Hematopoietic multipotent progenitor cell (in vitro differentiated cells): Measurements from ENCODE around the gene GGN. TPM values are rescaled to one million over a fixed set of nuclear protein-coding genes. Genes with fewer than 3 reads are reported as not detected.
A peak's percentile ranks its signal among the peaks of the same experiment; 100 is the strongest.
"Not testable (repeated sequence)": the region's sequence is repeated elsewhere in the genome, so short reads cannot be mapped to it uniquely, and the experiment has no call there.

Source experiments
- DNase-seq, 3 donors: peaks; one replicate each; pipeline ENCODE4 v3.0.0-alpha.2; 2011 to 2015; ENCODE audit warnings: low read depth in 2 of 3, low spot score in 2 of 3
- total RNA-seq: library from RNA; depleted of rRNA; stranded (reverse); fragments of >200 nt; gene quantifications from one replicate; pipeline ENCODE4 v1.2.3, GENCODE V29; 2012

Gene GGN
- total RNA-seq, 1 donor: under 0.01 TPM

DNA sequence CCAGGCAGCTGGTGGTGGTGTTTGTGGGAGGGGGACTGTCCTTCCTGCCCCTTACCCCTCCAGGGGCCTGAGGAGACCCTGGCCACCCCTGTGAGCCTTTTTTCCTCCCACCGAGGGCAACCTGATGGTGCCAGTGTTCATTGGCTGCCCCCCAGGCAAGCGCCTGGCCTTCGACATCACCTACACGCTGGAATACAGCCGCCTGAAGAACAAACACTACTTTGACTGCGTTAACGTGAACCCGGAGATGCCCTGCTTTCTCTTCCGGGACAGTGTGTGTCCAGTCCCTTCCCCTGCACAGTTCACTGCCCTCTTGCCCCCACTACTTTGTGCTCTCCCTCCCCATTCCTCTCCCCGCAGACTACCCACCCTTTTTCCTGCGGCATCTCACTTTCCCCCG lies 20.8 kb downstream of the GGN start:
- DNase-seq: no peak

DNA sequence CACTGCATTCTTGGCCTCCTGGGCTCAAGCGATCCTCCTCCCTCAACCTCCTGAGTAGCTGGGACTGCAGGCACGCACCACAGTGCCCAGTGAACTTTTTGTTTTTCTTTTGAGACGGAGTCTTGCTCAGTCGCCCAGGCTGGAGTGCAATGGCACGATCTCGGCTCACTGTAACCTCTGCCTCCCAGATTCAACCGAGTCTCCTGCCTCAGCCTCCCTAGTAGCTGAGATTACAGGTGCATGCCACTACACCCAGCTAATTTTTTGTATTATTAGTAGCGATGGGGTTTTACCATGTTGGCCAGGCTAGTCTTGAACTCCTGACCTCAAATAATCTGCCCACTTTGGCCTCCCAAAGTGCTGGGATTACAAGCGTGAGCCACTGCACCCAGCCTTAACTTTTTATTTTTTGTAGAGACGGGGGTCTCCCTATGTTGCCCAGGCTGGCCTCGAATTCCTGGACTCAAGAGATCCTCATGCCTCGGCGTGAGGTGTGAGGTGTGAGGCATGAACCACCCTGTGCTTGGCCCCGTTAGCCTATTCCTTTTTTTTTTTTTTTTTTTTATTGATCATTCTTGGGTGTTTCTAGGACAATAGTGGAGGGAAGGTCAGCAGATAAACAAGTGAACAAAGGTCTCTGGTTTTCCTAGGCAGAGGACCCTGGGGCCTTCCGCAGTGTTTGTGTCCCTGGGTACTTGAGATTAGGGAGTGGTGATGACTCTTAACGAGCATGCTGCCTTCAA lies 24.7 kb downstream of the GGN start:
- not testable (repeated sequence) for DNase-seq

DNA sequence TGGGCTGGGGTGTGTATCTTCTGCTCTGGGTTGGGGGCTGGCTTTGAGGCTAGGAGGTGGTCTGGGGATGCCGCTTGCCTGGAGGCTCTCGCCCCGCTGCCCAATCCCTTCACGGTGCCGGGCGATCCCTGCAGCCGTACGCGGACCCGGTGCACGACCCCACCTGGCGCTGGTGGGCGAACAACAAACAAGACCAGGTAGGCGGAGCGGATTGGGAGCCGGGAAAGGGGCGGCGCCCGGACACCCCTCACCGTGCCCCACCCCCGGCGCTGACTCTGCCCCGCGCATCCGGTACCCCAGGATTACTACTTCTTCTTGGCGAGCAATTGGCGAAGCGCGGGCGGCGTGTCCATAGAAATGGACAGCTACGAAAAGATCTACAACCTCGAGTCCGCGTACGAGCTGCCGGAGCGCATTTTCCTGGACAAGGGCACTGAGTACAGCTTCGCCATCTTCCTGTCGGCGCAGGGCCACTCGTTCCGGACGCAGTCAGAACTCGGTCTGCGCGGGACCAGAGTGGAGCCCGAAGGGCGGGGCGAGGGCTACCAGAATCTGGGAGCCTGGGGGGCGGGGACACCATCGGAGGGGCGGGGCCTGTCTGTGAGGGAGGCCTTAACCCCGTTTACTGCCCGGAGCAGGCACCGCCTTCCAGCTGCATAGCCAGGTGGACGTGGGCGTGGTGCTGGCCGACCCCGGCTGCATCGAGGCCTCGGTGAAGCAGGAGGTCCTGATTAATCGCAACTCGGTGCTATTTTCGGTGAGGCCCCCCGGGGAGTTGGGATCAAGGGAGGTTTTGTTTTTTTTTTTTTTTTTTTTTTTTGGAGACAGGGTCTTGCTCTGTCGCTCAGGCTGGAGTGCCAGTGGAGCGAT lies 25.5 kb downstream of the GGN start:
- peak in 2 of 3 donors; percentile 85 to 89 for DNase-seq

DNA sequence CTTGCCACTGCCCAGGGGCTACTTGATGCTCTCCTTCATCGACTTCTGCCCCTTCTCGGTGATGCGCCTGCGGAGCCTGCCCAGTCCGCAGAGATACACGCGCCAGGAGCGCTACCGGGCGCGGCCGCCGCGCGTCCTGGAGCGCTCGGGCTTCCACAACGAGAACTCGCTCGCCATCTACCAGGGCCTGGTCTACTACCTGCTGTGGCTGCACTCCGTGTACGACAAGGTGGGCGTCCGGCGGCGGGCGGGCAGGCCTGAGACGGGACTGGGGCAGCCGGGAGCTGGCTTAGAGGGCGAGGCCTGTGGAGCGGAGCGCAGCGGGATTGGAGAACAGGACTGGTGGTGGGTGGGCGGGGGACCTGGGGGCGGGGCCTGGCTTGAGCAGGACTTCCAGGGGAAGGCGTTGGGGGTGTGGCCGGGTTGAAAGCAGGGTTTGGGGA lies 26.2 kb downstream of the GGN start:
- DNase-seq: peak in 2 of 3 donors; percentile 90 to 93

DNA sequence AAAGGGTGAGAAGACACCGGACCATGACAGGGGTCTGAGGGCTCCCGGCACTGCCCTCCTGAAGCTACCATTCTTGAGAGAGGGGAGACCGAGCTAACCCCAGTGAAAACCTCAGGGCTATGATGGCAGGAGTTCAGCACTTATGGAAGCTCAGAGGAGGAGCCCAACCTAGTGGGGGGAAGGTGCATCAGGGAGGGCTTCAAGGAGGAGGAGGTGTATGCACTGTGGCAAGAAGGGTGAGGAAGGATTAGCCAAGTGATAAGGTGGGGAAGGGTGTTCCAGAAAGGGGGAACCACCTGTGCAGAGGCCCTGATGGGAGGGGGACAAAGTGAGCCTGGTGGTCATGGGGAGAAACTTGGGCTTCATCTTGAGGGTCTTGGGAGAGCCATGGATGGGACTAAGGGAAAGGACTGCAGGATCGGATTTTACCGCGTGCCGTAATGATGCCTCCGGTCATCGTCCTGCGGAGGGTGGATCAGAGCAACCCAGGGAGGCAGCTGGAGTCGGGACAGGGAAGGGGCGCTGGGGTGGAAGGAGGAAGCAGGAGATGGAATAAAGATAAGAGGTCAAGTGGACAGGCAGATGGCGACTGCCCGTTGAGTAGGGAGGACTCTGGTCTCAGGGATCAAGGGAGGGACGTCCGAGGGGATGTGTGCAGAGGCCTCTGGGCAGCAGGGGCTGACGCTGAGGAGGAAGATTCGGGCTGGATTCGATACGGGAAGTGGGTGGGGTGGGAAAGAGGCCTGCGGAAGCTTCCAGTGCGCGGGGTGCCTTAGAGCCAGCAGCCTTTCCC lies 26.8 kb downstream of the GGN start:
- DNase-seq: no peak

DNA sequence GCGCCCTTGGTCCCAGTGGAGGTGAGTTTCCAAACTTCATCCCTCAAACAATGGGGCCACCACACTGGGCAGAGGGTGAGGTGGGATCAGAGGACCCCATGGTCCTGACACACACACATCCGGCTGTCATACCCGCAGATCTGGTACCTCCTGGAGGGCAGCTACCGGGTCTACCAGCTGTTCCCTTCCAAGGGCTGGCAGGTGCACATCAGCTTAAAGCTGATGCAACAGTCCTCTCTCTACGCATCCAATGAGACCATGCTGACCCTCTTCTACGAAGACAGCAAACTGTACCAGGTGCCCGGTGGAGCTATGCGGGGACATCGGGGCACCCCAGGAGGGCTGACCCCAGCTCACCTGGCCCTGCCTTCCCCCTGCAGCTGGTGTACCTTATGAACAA lies 27.5 kb downstream of the GGN start:
- no peak for DNase-seq

DNA sequence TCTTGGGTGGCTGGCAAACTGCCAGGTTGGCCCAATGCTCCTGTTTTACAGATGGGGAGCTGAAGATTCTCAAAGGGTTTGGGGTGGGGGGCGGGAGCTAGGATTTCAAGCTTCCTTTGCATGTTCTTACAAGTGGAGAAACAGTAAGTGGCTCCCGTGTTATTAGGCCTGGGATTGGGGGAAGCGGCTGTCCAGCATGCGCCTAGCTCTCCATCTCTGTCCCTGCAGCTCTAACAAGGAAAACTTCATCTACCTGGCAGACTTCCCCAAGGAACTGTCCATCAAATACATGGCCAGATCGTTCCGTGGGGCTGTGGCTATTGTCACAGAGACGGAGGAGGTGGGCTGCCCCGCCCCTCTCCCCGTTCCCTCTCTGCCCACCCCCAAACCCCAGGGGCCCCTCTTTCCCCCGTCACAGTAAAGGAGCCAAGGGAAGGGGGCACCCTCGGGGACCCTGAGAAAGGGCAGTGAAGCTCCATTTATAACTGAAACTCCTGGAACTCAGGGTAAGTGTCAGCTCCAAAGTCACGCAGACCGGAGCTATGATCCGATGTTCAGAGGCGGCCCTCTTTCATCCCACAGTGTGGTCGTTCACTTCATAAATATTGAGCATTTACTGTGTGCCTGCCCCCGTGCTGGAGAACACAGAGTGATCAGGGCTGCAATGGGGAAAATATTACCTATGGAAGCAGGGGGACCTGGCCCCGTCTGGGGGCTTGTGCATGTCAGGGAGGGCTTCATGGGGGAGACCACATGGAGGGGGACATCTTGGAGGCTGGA lies 28.4 kb downstream of the GGN start:
- no peak for DNase-seq

DNA sequence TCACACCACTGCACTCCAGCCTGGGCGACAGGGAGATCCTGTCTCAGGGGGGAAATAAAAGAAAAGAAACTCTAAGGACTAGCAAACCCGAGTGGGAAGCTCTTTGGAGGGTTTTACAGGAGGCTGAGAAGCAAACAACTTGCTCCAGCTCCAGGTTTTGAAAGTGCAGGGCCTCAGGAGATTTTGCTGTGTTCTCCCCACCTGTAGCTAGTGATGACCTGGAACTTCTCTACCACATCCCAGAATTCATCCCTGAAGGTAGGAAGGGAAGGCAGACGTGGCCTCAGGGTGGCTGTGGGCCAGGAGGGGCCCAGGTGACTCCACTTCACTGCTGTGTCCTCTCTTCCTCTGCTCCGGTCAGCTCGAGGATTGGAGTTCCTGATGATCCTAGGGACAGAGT lies 29.8 kb downstream of the GGN start:
- no peak for DNase-seq

DNA sequence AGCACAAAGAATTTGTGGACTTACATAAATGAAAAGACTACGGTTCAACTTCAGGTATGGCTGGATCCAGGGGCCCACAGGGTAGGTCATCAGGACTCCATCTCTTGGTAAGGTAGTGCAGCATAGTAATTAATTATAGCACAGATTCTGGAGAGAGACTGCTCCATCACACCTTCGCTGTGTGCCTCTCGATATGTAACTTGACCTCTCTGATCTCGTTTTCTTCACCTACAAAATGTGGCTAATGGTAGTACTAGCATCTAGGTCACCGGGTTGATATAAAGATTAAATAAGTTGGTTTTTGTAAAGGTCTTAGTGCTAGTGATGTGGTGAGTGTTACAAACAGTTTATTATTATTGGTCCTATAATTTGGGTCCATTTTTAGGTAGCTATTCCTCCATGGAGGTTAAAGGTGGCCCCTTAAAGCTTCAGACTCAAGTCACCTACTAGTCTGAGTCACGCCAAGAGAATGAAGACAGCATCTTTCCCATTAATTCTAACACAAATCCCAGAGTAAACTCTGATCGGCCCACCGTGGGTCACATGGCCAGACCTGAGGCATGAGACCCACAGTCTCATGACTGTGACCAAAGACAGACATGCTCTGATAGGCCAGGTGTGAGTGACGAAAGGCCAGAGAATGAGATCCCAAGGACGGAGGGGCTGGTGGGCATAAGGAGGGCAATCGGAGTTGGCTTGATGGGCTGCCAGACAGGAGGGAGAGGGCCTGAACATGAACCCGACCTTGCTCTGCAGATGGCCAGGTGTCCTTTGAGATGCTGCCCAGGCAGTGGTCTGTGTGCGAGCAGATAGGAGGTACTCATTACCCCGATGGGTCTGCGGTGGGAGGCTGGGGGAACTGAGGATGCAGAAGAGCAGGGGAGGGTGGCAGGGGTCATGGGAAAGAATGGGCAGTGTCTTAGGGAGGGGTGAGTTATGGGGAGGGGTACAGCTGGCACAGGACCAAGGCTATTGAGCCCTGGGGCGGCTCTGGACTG lies 31.8 kb downstream of the GGN start:
- no peak for DNase-seq

DNA sequence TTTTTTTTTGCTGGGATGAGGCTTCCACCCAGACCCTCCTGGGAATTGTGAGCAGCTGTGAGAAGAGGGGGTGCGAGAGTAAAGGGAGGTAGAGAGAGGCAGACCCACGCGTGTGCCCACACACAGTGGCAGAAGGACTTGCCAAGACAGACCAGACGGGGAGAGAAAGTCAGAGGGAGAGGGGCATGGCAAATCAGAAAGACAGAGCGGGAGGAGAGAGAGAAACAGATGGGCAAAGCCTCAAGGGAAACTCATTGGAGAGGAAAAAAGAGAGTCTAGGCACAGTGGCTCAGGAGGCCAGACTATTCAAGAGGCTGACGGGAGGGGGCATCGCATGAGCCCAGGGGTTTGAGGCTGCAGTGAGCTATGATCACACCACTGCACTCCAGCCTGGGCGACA lies 35.2 kb downstream of the GGN start:
- no peak for DNase-seq

DNA sequence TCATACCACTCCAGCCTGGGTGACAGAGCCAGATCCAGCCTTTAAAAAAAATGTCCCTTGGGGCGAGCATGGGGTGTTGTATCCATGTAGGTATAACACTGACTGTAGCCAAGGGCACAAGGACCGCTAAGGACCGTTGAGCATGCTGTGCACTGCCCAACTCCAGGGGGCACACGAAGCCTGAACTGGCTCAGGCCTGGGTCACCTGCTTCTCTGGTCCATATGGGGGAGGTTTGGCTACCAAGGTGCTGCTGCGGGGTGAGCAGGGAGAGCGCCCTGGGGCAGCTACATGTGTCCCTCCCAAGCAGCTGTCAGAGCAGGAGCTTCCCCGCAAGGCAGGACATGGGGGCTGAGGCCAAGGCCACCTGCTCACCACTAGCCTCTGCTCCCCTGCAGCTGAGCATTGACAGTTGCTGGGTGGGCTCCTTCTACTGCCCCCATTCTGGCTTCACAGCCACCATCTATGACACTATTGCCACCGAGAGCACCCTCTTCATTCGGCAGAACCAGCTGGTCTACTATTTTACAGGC lies 35.9 kb downstream of the GGN start:
- DNase-seq: no peak

DNA sequence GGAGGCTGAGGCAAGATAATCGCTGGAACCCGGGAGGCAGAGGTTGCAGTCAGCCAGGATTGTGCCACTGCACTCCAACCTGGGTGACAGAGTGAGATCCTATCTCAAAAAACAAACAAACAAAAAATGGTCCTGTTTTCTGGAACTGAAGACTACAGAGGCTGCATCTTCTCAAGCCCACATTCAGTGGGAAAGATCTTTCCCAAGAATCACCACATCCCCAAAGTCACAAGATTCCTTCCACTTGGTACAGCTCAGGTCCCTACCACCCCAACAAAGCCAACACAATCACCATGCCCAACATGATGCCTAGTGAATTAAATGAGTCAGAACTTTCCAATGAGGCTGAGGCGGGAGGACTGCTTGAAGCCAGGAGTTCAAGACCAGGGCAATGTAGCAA lies 37.0 kb downstream of the GGN start:
- DNase-seq: no peak

DNA sequence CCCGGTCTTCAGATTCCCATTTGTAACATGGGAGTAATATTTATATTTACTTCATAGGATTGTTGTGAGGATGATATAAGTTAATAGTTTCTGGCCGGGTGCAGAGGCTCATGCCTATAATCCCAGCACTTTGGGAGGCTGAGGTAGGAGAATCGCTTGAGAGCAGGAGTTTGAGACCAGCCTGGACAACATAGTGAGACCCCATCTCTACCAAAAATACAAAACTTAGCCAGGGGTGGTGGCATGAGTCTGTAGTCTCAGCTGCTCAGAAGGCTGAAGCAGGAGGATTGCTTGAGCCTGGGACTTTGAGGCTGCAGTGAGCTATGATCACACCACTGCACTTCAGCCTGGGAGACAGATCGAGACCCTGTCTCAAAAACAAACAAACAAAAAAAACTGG lies 41.0 kb downstream of the GGN start:
- no peak for DNase-seq

DNA sequence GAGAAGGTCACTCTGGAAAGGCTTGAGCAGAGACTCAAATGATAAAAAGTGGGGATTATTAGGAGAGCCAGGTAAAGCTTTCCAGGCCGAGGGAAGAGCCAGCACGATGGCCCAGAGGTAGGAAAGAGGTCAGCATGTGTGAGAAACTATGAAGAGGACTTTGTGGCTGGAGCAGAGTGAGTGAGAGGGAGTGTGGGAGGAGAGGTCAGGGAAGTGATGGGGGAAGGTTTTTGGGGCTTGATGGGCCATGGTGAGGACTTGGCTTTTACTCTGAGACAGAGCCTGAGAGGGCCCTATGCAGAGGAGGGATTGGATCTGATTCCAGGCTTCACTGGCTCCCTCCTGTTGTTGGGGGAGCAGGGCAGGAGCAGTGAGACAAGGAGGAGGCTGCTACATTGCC lies 46.9 kb downstream of the GGN start:
- DNase-seq: no peak

DNA sequence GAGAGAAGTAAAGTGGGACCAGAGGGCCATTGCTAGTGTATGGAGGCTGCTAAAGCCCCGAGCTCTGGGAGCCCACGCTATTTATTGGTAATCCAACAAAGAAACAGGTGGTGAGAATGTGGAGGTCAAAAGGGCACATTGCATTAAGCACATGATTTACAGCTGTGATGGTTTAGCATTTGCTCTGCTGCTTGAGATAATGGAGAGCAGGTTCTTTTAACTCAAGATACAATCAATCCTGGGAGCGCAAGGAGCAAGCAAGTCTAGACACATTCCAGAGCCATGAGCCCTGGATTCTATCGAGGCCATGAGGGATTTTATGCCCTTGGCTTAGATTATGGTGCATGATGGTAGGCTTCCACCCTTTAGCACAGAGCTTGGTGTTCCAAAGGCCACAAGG lies 48.8 kb downstream of the GGN start:
- not testable (repeated sequence) for DNase-seq

DNA sequence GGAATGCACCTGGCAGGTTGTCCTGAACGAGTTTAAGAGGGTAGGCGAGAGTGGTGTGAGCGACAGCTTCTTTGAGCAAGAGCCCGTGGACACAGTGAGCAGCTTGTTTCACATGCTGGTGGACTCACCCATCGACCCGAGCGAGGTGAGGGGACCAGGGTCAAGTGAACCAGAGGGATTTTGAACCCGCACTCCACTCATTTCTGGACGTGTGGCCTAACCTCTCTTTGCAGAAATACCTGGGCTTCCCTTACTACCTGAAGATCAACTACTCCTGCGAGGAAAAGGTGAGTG lies 50.5 kb downstream of the GGN start:
- DNase-seq: no peak

DNA sequence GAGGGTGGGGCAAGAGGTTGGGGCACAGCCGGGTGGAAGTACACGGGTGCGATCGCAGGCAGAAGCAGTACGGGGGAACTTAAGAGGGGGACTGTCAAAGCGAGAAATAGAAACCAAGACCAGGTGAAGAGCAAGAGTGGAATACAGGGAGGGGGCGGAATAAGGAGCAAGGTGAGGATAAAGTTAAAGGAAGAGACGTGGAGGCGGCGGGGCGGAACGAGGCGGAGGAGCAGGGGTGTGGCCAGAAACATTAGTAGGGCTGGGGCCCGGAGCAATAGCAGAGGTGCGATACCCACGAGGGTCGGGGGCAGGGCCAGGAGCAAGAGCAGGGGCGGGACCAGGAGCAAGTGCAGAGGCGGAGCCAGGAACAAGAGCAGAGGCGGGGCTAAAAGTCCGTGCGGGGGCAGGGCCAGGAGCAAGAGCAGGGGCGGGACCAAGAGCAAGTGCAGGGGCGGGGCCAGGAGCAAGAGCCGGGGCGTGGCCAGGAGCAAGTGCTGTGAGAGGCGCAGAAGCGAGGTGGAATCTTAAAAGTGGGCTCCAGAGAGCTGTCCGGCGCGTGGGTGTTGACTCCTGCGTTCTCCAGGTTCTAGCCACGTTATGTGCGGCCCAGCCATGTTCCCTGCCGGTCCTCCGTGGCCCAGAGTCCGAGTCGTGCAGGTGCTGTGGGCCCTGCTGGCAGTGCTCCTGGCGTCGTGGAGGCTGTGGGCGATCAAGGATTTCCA lies 51.0 kb downstream of the GGN start:
- DNase-seq: peak; percentile 84 to 97 (median 96)

DNA sequence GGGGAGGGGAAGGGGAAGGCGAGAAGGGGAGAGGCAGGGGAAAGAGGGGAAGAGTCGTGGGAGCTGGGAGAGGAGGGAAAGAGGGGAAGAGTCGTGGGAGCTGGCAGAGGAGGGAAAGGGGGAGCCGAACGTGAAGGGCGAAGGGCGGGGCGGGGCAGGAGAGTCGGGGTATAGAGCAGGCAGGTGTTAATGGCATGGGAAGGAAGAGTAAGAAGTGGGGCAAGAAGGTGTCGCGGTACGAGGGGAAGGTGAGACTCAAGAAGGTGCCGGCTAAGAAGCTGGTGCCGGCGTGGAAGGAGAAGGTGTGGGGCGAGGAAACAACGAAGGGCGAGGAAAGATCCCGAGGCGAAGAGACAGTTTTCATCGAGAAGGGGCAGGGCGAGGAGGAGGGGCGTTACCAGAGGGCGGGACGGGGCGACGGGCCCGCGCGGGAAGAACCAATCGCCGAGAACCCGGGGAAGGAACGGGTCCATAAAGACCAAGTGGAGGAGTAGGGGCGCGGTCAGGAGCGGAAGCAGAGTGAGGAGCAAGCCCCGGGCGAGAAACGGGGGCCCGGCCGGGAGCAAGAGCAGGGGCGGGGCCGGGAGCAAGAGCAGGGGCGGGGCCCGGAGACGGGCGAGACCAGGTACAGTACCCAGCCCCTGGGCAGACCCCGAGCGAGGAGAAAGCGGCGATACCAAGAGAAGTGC lies 51.7 kb downstream of the GGN start:
- peak; percentile 79 to 96 (median 95) for DNase-seq
